ENCODE results near the gene MAN2A2.
"Not testable (repeated sequence)": the region's sequence is repeated elsewhere in the genome, so short reads cannot be mapped to it uniquely, and the experiment has no call there.

Gene MAN2A2

DNA sequence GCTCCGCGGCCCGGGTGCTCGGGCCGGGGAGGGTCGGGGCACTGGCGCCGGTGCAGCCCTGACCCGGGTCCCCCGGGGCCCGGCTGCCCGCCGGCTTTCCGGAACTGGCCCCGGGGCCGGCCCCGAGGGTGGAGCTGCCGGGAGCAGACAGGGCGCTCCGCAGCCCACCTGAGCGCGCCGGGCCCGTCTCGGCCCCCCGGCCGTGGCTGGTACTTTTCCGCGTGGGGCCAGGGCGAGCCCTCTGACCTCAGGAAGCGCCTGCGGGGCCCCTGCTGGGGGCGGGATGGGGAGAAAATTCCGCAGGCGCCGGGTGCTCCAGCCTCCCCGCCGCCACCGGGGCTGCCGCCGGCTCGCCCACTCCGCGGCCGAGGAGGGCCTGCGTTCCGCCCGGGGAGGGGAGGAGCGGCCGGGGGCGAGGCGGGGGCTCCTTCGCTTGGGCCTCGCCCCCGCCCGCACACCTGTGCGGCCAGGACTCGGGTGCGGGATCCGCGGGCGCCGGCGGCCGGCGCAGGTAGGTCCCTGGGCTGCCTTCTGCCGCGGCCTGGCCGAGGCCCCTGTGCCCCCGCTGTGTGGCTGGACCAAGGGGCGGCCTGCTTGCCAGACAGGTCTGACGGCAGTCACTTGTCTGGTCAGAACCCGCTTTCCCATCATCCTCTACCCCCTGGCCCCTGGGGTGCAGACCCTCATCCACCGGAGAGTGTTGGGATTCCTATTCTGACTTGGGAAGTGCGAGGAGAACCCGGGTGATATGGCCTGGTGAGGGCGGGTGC lies 31.2 kb upstream of the MAN2A2 start:
- FAIRE-seq = no peak

- FAIRE-seq = no peak
Observed at GRCh38 chr15:90872486-90873184, 30.5 kb upstream of the MAN2A2 start.

DNA sequence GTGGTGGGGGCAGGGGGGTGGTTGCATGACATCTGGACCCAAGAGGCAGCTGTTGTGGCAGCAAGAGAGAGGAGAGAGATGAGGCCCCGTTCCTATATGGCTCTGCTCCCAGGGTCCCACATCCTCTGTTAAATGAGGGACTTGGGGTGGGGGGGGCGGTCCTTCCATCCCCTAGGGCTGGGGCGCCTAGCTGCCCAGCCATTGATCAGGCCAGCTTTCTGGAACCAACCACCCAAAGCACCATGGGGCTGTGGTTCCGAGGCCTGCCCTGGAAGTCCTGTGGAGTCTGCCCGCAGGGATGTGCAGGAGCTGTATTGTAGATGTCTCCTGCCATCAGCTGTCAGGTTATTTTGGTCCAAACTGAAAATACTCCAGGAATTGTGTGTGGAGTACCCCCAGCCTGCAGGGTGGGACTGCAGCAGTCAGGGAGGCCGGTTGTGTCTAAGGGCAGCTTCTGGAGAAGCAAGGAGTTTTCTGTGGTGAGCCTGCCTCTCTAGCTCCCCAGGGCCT lies 29.6 kb upstream of the MAN2A2 start:
- no peak for FAIRE-seq

DNA sequence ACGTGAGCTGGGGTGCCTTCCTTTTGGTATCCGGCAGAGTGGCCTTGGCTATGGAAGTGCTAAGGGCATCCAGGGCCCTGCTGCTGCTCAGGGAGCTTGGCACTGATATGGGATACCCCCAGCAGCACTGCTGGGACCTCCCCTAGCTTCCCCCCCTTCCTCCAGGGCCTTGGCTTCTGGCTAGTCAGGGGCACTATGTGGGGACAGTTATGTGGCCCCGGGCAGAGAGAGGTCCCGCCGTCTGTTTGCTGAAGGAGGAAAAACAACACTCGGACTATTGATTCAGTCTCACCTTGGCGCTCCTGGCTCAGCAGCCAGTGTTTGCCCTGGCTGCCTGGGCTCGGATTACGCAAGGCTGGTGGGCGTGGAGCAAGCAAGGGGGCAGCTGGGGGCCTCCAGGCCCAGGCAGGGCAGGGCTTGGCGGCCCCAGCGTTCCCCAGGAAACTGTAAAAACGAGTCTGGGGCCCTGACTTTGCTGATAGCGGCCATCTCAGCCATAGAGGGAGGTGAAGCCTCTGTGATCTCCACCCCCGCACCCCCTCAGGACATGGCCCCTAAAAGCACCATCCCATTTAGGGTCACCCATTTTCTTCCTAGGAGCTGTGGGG lies 29.0 kb upstream of the MAN2A2 start:
- FAIRE-seq = no peak

DNA sequence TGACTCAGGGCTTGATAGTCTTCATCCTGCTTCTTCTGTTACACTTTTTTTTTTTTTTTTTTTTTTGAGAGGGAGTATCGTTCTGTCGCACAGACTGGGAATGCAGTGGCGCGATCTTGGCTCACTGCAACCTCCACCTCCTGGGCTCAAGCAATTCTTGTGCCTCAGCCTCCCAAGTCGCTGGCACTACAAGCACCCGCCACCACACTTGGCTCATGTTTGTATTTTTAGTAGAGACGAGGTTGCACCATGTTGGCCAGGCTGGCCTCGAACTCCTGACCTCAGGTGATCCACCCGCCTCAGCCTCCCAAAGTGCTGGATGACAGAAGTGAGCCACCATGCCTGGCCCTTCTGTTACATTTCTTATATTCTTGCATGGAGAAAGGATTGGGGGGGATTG lies 28.1 kb upstream of the MAN2A2 start:
- not testable (repeated sequence) for FAIRE-seq

DNA sequence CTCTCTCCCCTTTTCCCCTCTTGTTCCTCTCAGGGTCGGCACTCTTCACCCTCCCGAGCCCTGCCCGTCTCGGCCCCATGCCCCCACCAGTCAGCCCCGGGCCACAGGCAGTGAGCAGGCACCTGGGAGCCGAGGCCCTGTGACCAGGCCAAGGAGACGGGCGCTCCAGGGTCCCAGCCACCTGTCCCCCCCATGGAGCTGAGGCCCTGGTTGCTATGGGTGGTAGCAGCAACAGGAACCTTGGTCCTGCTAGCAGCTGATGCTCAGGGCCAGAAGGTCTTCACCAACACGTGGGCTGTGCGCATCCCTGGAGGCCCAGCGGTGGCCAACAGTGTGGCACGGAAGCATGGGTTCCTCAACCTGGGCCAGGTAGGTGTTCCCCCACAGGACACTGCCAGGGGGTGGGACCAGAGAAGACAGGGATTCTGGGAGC lies 27.5 kb upstream of the MAN2A2 start:
- FAIRE-seq = no peak

DNA sequence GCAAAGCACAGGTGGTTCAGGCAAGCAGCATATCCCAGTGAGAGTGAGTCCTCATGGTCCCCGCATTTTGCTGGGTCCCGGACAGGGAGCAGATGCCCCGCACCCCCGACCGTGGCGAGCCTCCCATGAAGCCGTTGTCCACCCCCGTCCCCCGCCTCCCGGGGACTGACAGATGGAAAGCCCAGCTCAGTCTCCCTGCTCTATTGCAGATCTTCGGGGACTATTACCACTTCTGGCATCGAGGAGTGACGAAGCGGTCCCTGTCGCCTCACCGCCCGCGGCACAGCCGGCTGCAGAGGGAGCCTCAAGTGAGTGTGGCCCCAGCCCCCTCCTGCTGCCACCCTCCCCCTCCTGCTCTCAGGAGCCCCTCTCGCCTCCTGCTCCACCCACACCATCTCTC lies 27.1 kb upstream of the MAN2A2 start:
- FAIRE-seq = no peak

- no peak for FAIRE-seq
Observed at GRCh38 chr15:90876512-90877170, 26.5 kb upstream of the MAN2A2 start.

DNA sequence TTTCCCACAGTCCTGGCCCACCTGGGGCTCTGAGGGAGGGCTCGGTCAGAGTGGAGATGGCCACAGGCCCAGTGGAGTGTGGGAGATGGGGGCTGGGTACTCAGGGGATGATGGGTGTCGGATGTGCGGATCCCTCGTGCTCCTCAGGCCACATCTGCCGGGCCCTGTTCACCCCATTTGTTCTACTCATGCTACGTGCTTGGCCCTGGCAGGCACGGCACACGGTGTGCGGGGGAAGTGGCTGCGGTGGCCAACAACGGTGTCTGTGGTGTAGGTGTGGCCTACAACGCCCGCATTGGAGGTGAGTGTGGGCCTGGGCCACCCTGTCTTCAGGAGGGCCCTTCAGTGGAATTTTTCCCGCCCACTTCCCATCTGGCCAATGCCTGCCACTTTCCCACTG lies 25.8 kb upstream of the MAN2A2 start:
- FAIRE-seq = no peak

GRCh38 chr15:90877996-90878395 lies 25.1 kb upstream of the MAN2A2 start:
- no peak for FAIRE-seq

DNA sequence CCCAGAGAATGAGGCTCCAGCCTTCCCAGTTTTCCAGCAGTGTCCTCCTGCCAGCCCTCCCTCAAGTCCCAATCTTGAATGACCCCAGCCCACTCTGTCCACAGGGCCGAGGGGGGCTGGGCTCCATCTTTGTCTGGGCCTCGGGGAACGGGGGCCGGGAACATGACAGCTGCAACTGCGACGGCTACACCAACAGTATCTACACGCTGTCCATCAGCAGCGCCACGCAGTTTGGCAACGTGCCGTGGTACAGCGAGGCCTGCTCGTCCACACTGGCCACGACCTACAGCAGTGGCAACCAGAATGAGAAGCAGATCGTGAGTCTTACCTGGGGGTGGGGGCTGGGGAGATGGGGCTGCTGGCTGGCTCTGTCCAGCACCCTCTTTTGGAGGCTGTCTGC lies 24.4 kb upstream of the MAN2A2 start:
- FAIRE-seq = no peak

DNA sequence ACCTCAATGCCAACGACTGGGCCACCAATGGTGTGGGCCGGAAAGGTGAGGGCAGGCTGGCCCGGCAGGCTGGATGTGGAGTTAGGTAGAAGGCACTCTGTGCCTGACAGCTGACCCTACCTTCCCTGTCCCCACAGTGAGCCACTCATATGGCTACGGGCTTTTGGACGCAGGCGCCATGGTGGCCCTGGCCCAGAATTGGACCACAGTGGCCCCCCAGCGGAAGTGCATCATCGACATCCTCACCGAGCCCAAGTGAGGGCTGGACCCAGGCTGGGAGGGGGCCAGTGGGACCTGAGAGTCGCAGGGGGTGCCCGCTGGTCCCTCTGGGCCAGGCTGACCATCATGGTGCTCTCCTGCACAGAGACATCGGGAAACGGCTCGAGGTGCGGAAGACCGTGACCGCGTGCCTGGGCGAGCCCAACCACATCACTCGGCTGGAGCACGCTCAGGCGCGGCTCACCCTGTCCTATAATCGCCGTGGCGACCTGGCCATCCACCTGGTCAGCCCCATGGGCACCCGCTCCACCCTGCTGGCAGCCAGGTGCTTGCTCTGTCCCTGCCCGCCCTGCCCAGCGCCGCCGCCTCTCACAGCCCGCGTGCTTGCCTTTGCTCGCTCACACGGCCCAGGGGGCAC lies 23.3 kb upstream of the MAN2A2 start:
- FAIRE-seq = no peak

GRCh38 chr15:90880381-90881145 lies 22.5 kb upstream of the MAN2A2 start:
- FAIRE-seq = no peak

GRCh38 chr15:90881181-90881977 lies 21.7 kb upstream of the MAN2A2 start:
- FAIRE-seq = no peak

GRCh38 chr15:90881978-90882721 lies 21.0 kb upstream of the MAN2A2 start:
- no peak for FAIRE-seq

- no peak for FAIRE-seq
Observed at GRCh38 chr15:90882781-90883525, 20.1 kb upstream of the MAN2A2 start.

DNA sequence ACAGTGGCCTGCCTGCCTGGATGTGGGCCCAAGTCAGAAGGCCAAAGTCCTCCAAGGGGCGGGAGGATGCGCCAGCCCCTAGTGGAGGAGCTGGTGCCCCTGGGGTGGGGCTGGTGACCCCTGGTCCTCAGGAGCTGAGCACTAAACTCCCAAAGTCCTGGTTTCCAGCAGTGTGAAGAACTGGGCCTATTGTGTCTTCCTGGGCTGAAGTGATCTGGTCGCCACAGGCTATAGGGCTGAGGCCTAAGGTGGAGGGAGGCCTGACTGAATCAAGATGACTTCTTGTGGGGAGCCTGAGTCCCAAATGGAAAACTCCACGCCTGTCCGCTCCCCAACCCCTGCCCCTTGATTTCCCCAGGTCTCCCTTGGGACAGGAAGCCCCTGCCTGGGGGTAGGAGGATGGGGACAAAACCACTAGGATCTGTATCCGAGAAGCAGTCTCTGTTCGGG lies 19.6 kb upstream of the MAN2A2 start:
- FAIRE-seq = no peak

GRCh38 chr15:90883976-90884718 lies 19.0 kb upstream of the MAN2A2 start, which contains the start of gene FES:
Gene FES (plus strand): TSS chr15:90884504. CDS start chr15:90885046, 542 bp downstream.
- FAIRE-seq = no peak
